ENCODE measurements around the gene MCTP2.

MCTP2 gene

GRCh38 chr15:94287794-94288246 is 56.5 kb downstream of the MCTP2 start:
- no peak for TF ChIP-seq CTCF (IDR thresholded peaks at IDR 0.05; ENCODE audit: low read depth, low read length)
- H3K4me3 ChIP-seq (ENCODE audit: low read depth, low read length): no peak overlapping the region
- in situ Hi-C loops (cut with HindIII; ENCODE audit: low sequenced_read_pairs): no loop called here
- DNase-seq (ENCODE audit: low read depth, low spot score): no peak

- in situ Hi-C loops (cut with HindIII; ENCODE audit: low sequenced_read_pairs): no loop called here
- no peak for TF ChIP-seq CTCF (IDR thresholded peaks at IDR 0.05; ENCODE audit: low read depth, low read length)
- H3K4me3 ChIP-seq (ENCODE audit: low read depth, low read length): no peak overlapping the region
- no peak for DNase-seq (ENCODE audit: low read depth, low spot score)
Measured at GRCh38 chr15:94290730-94291129, 59.4 kb downstream of the MCTP2 start.

GRCh38 chr15:94293411-94294402 is 62.3 kb downstream of the MCTP2 start:
- no peak overlapping the region for H3K4me3 ChIP-seq (ENCODE audit: low read depth, low read length)
- no peak for DNase-seq (ENCODE audit: low read depth, low spot score)
- in situ Hi-C loops (cut with HindIII; ENCODE audit: low sequenced_read_pairs): no loop called here
- TF ChIP-seq CTCF (IDR thresholded peaks at IDR 0.05; ENCODE audit: low read depth, low read length): no peak

DNA sequence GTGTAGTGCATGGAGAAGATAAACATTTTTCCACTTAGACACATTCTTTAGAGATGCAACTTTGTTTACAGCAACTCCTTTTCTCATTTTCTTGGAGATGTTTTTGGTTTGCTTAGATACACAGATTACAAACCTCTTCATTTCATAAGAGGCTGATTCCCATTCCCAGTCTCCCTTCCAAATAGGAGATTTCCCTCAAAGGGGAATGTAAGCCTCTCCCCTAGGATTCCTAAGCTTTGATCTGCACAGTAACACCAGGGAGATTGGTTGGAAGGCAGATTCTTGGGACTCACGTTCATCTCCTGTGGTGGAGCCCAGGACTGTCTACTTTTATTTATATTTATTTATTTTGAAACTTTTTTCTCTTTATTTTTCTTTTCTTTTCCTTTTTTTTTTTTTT is 63.2 kb downstream of the MCTP2 start:
- H3K4me3 ChIP-seq (ENCODE audit: low read depth, low read length): no peak overlapping the region
- in situ Hi-C loops (cut with HindIII; ENCODE audit: low sequenced_read_pairs): no loop called here
- TF ChIP-seq CTCF (IDR thresholded peaks at IDR 0.05; ENCODE audit: low read depth, low read length): no peak
- no peak for DNase-seq (ENCODE audit: low read depth, low spot score)

DNA sequence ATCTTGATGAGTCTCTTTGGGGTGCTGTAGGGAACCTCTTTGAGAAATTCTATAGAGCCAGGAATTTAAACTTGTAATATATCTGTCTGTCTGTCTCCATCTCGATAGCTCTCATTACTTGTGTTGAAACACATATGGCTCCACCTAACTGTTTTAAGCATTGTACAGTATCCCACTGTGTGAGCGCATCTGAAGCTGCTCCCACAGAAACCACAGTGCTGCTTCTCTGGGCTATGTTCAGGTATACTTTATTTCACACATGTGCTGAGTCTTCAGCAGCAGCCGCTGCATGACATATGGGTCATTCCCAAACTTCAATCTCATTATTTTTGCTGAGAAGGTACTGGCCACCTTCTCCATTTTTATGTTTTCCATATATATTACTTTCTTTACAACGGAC is 63.9 kb downstream of the MCTP2 start:
- DNase-seq (ENCODE audit: low read depth, low spot score): no peak
- in situ Hi-C loops (cut with HindIII; ENCODE audit: low sequenced_read_pairs): no loop called here
- no peak overlapping the region for H3K4me3 ChIP-seq (ENCODE audit: low read depth, low read length)
- TF ChIP-seq CTCF (IDR thresholded peaks at IDR 0.05; ENCODE audit: low read depth, low read length): no peak

DNA sequence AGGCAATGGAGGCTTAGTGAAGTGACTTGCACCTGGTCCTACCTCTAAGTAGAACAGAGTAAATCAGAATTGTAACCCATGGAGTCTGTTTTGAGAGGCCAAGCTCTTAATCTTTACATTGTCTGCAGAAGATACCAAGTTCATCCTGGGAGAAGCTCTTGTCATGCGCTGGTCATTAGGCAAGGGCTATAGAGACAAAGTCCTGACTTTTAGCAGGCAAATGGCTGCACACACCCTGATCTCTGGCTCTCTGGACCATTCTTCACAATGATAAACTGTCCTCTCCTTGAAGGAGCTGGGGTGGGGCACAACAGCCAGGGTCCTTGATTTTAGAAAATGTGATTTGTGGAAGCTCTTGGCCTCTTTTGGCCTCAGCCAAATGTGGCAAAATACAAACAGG is 65.4 kb downstream of the MCTP2 start:
- TF ChIP-seq CTCF (IDR thresholded peaks at IDR 0.05; ENCODE audit: low read depth, low read length): no peak
- H3K4me3 ChIP-seq (ENCODE audit: low read depth, low read length): no peak overlapping the region
- in situ Hi-C loops (cut with HindIII; ENCODE audit: low sequenced_read_pairs): no loop called here
- DNase-seq (ENCODE audit: low read depth, low spot score): no peak

Measured in astrocyte of the spinal cord (primary cell).